ENCODE results near the gene SH2D3C. TPM values are rescaled to one million over a fixed set of nuclear protein-coding genes. Genes with fewer than 3 reads are reported as not detected.

SH2D3C gene
- polyA plus RNA-seq, 1 experiment = 0.04 TPM

DNA sequence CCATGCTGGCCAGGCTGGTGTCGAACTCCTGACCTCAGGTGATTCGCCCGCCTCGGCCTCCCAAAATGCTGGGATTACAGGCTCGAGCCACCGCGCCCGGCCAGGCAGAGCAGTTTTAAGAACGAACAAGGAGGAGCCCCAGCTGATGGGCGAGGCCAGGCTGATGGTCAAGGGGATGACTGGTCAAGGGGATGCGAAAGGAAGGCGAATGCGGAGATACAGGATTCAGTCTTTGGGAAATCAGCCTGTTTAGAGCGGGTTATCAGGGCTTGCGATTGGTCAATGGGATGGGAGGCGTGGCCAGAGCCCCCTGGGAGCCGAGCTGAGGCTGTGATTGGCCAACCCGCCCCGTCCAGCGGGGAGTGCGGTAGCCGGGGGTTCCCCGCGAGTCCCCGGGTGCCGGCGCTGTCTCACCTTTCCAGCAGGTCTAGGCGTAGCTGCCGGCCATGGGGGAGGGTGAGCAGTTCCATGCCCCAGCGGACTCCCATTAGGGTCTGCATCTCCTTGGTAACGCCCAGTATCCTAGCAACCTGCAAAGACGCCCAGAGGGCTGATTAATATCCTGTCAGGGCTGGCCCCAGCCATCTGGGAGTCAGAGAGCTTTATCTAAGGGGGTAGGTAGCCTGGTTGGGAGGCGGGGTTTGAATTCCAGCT lies 35.9 kb downstream of the SH2D3C start:
- ChIA-PET CTCF (interaction anchor here (1.2 to 6.5 kb wide), 7 partner anchors 8 to 178 kb away, joined by 3 to 44 read pairs (median 8); partner anchors contain the start of genes CDK9 and TOR2A), POLR2A (interaction anchor here (0.6 kb wide), 1 partner anchor 29 kb away, joined by 14 read pairs; no protein-coding TSS in a partner anchor)
- Histone ChIP-seq H3K36me3 (ENCODE audit: control insufficient read depth, insufficient read depth, low read length) (no peaks in the 10 kb centered on the region), H3K27me3 (ENCODE audit: control insufficient read depth, insufficient read depth, low read length) (peaks cover 4% of the 10 kb centered on the region), H3K4me3 (ENCODE audit: low read depth, low read length) (peak overlapping the region; percentile 34)
- TF ChIP-seq, protein P1, sequence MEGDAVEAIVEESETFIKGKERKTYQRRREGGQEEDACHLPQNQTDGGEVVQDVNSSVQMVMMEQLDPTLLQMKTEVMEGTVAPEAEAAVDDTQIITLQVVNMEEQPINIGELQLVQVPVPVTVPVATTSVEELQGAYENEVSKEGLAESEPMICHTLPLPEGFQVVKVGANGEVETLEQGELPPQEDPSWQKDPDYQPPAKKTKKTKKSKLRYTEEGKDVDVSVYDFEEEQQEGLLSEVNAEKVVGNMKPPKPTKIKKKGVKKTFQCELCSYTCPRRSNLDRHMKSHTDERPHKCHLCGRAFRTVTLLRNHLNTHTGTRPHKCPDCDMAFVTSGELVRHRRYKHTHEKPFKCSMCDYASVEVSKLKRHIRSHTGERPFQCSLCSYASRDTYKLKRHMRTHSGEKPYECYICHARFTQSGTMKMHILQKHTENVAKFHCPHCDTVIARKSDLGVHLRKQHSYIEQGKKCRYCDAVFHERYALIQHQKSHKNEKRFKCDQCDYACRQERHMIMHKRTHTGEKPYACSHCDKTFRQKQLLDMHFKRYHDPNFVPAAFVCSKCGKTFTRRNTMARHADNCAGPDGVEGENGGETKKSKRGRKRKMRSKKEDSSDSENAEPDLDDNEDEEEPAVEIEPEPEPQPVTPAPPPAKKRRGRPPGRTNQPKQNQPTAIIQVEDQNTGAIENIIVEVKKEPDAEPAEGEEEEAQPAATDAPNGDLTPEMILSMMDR (IDR thresholded peaks at IDR 0.05; ENCODE audit: insufficient read depth, low read depth, low read length) = no peak
- peak; percentile 35 for DNase-seq (ENCODE audit: low read depth)

DNA sequence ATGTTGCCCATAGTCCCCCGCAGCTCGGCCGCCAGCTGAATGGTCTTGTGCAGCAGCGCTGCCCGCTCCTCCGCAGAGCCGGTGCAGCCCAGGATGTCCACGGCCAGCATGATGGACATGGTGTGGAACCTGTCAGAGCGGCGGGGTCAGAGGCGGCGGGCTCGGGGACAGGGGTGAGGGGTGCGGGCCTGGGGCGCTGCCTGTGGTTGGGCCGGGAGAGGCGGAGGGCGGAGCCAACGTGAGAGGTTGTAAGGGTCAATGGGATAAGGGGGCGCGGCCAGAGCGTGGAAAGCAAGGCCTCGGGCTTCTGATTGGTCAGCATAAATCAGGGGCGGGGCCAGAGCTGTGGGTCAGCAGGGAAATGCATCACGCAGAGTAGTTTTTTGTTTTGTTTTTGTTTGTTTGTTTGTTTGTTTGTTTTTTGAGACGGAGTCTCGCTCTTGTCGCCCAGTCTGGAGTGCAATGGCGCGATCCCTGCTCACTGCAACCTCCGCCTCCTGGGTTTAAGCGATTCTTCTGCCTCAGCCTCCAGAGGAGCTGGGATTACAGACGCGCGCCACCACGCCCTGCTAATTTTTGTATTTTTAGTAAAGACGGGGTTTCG lies 36.5 kb downstream of the SH2D3C start:
- no peaks in the 10 kb centered on the region for H3K36me3 ChIP-seq (ENCODE audit: control insufficient read depth, insufficient read depth, low read length)
- CTCF ChIA-PET = interaction anchor here (1.2 to 6.5 kb wide), 7 partner anchors 7 to 179 kb away, joined by 3 to 44 read pairs (median 8); partner anchors contain the start of genes CDK9 and TOR2A
- POLR2A ChIA-PET = no interaction called here
- TF ChIP-seq, protein P1 (IDR thresholded peaks at IDR 0.05; ENCODE audit: insufficient read depth, low read depth, low read length) = no peak
- peak overlapping the region; percentile 34 for H3K4me3 ChIP-seq (ENCODE audit: low read depth, low read length)
- no peak for DNase-seq (ENCODE audit: low read depth)
- peaks cover 6% of the 10 kb centered on the region for H3K27me3 ChIP-seq (ENCODE audit: control insufficient read depth, insufficient read depth, low read length)

DNA sequence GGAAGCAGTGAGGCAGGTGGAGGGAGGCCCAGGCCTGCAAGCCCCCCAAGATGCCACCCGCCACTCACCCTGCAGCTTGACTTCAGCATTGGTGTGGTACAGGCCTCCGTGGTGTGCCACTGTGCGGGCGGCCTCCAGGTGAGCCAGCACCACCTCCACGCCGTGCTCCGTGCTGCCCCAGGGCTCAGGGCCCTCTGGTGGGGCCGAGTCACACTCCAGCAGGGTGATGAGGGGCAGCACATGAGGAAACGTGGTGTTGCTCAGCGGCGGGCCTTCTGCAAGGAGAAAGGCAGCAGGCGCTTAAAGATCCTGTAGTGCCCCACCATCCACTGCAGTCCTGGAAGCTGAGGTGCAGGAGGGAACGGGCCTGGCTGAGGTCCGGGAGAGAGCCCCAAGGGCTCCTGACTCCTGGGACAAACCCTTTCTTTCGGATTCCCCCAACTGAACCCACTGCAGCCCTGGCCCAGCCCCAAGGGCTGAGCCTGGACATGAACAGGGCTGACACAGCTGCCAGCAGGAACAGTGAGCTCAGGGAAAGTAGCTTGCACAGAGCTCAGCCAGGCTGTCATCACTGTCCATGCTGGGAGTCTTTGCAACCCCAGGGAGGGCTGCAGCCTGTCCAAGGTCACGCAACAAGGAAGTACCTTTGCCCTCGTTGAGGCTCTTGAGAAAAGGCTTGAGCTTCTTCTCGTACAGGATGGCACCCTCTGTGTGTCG lies 38.7 kb downstream of the SH2D3C start:
- TF ChIP-seq, protein P1 (IDR thresholded peaks at IDR 0.05; ENCODE audit: insufficient read depth, low read depth, low read length) = no peak
- ChIA-PET CTCF (interaction anchor here (0.7 to 6.5 kb wide), 7 partner anchors 37 to 181 kb away, joined by 3 to 44 read pairs (median 5); partner anchors contain the start of gene CDK9), POLR2A (no interaction called here)
- DNase-seq (ENCODE audit: low read depth) = no peak
- no peaks in the 10 kb centered on the region for H3K36me3 ChIP-seq (ENCODE audit: control insufficient read depth, insufficient read depth, low read length)
- peaks cover 6% of the 10 kb centered on the region for H3K27me3 ChIP-seq (ENCODE audit: control insufficient read depth, insufficient read depth, low read length)
- no peak overlapping the region for H3K4me3 ChIP-seq (ENCODE audit: low read depth, low read length)

DNA sequence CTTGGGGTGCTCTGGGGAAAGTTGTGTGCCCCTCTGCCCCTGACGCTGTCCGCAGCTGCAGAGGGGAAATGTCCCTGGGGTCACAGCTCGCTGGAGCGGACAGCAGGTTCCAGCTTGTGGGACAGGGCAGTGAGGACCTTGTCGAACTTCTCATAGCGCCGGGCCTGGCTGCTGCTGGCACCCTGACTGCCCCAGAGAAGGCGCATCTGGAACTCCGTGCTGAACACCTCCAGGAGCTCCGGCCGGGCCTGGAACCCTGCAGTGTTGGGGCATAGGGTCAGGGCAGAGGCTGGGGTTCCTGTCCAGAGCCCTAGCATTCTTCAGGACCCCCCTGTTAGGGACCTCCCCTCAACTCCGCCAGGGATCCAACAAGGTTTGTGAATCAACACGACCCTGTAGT lies 39.8 kb downstream of the SH2D3C start:
- TF ChIP-seq, protein P1 (IDR thresholded peaks at IDR 0.05; ENCODE audit: insufficient read depth, low read depth, low read length) = no peak
- CTCF ChIA-PET = interaction anchor here (1.4 to 6.5 kb wide), 2 partner anchors 36 to 182 kb away, joined by 5 to 37 read pairs; no protein-coding TSS in a partner anchor

More for the DNA sequence above, 39.8 kb downstream of the SH2D3C start:
- H3K36me3 ChIP-seq (ENCODE audit: control insufficient read depth, insufficient read depth, low read length) = no peaks in the 10 kb centered on the region
- POLR2A ChIA-PET = no interaction called here
- H3K4me3 ChIP-seq (ENCODE audit: low read depth, low read length) = no peak overlapping the region
- H3K27me3 ChIP-seq (ENCODE audit: control insufficient read depth, insufficient read depth, low read length) = peaks cover 6% of the 10 kb centered on the region
- no peak for DNase-seq (ENCODE audit: low read depth)
